ENCODE data around the gene GDF3. TPM values are rescaled to one million over a fixed set of nuclear protein-coding genes. Genes with fewer than 3 reads are reported as not detected.
"Not testable (repeated sequence)": the region's sequence is repeated elsewhere in the genome, so short reads cannot be mapped to it uniquely, and the experiment has no call there.

Gene GDF3
- polyA plus RNA-seq, 3 donors: not detected

DNA sequence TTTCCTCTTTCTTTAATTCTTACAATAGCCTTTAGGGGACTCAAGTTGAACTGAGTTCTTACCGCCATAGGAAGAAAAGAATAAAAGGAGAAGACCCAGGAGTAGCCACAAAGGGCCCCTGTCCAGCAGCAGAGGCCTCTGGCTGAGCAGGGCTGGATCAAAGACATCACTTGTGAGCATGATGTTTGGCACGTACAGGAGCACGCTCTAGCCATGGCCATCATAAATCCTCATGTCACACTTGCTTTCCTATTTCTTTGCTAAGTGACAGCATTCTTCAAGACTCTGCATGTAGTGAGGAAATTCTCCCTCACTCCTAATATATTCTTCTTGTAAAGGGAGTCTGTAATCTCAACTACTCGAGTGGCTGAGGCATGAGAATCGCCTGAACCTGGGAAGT lies 35.9 kb upstream of the GDF3 start:
- H3K4me3 ChIP-seq (replicated peaks in 1 of 3; ENCODE audit: low read depth in 2 of 3, low read length in 3 of 3): no peak overlapping the region
- H3K4me2 ChIP-seq (replicated peaks; ENCODE audit: extremely low read depth, low read length, poor library complexity, severe bottlenecking): no peak overlapping the region
- H3K9me3 ChIP-seq (replicated peaks in 1 of 2; ENCODE audit: control insufficient read depth in 1 of 2, insufficient read depth in 1 of 2, low read length in 2 of 2): no peaks in the 10 kb centered on the region
- H3K4me1 ChIP-seq (ENCODE audit: control insufficient read depth in 1 of 2, insufficient read depth in 2 of 2, low read length in 2 of 2): peaks cover 2 to 8% of the 10 kb centered on the region in 2 donors
- H3K36me3 Mint-ChIP-seq: peaks cover 2 to 45% of the 10 kb centered on the region in 2 donors
- H3K27me3 Mint-ChIP-seq (ENCODE audit: low read depth in 3 of 3): peaks cover 0 to 4% (median 0%) of the 10 kb centered on the region in 3 donors
- H3K79me2 ChIP-seq (ENCODE audit: insufficient read depth, low read length): no peaks in the 10 kb centered on the region
- no peak overlapping the region for H3K27ac Mint-ChIP-seq
- H3K4me3 Mint-ChIP-seq: no peak overlapping the region
- H3K27me3 ChIP-seq (ENCODE audit: control insufficient read depth in 2 of 2, insufficient read depth in 2 of 2, low read length in 2 of 2): no peaks in the 10 kb centered on the region
- no peaks in the 10 kb centered on the region for H3K36me3 ChIP-seq (replicated peaks in 1 of 2; ENCODE audit: control insufficient read depth in 1 of 2, insufficient read depth in 2 of 2, low read length in 2 of 2)
- DNase-seq: no peak
- H4K20me1 ChIP-seq (ENCODE audit: insufficient read depth, low read length): no peaks in the 10 kb centered on the region
- H3K27ac ChIP-seq (ENCODE audit: low read depth in 1 of 2, low read length in 2 of 2): no peak overlapping the region
- intact Hi-C loops (cut with micrococcal nuclease): no loop called here
- 20% methylated on average over 2 of the region's 5 CpGs for WGBS (ENCODE audit: insufficient coverage)
- TF ChIP-seq, protein P1, sequence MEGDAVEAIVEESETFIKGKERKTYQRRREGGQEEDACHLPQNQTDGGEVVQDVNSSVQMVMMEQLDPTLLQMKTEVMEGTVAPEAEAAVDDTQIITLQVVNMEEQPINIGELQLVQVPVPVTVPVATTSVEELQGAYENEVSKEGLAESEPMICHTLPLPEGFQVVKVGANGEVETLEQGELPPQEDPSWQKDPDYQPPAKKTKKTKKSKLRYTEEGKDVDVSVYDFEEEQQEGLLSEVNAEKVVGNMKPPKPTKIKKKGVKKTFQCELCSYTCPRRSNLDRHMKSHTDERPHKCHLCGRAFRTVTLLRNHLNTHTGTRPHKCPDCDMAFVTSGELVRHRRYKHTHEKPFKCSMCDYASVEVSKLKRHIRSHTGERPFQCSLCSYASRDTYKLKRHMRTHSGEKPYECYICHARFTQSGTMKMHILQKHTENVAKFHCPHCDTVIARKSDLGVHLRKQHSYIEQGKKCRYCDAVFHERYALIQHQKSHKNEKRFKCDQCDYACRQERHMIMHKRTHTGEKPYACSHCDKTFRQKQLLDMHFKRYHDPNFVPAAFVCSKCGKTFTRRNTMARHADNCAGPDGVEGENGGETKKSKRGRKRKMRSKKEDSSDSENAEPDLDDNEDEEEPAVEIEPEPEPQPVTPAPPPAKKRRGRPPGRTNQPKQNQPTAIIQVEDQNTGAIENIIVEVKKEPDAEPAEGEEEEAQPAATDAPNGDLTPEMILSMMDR (IDR thresholded peaks at IDR 0.05): no peak
- no peak overlapping the region for H3K9ac ChIP-seq (ENCODE audit: insufficient read depth, low read length, poor library complexity, severe bottlenecking)
- peaks cover 16% of the 10 kb centered on the region for H3K4me1 Mint-ChIP-seq
- H2AFZ ChIP-seq (ENCODE audit: insufficient read depth, low read depth, low read length, poor library complexity, severe bottlenecking): peak overlapping the region; percentile 53
- no peaks in the 10 kb centered on the region for H3K9me3 Mint-ChIP-seq

DNA sequence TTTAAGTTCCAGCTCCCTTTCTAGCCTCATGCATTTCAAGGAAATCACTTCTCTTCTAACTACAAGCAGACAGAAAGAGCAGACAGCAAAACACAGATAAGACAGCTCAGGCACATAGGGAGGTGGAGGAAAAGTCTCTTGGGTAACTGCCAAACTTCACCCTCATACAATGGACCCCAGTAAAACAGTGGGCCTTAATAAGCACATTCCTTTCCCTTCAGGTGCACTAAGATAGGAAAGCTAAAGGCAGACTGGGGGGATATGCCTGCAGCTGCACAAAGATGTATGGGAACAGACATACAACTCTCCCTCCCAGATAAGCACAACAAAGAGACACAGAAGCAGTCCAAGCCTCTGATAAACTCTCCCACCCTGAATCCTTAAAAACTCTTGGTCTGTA lies 35.4 kb upstream of the GDF3 start:
- Mint-ChIP-seq H3K4me1 (peaks cover 16% of the 10 kb centered on the region), H3K36me3 (peaks cover 2 to 44% of the 10 kb centered on the region in 2 donors)
- H3K9me3 ChIP-seq (replicated peaks in 1 of 2; ENCODE audit: control insufficient read depth in 1 of 2, insufficient read depth in 1 of 2, low read length in 2 of 2); H3K9ac ChIP-seq (ENCODE audit: insufficient read depth, low read length, poor library complexity, severe bottlenecking); H3K27me3 Mint-ChIP-seq (ENCODE audit: low read depth in 3 of 3); H3K27me3 ChIP-seq (ENCODE audit: control insufficient read depth in 2 of 2, insufficient read depth in 2 of 2, low read length in 2 of 2); DNase-seq; H2AFZ ChIP-seq (ENCODE audit: insufficient read depth, low read depth, low read length, poor library complexity, severe bottlenecking); H3K4me2 ChIP-seq (replicated peaks; ENCODE audit: extremely low read depth, low read length, poor library complexity, severe bottlenecking); H3K27ac Mint-ChIP-seq; intact Hi-C loops (cut with micrococcal nuclease); H3K36me3 ChIP-seq (replicated peaks in 1 of 2; ENCODE audit: control insufficient read depth in 1 of 2, insufficient read depth in 2 of 2, low read length in 2 of 2); H3K4me3 Mint-ChIP-seq; H3K9me3 Mint-ChIP-seq; H3K4me1 ChIP-seq (ENCODE audit: control insufficient read depth in 1 of 2, insufficient read depth in 2 of 2, low read length in 2 of 2); H4K20me1 ChIP-seq (ENCODE audit: insufficient read depth, low read length); H3K79me2 ChIP-seq (ENCODE audit: insufficient read depth, low read length); H3K27ac ChIP-seq (ENCODE audit: low read depth in 1 of 2, low read length in 2 of 2); H3K4me3 ChIP-seq (replicated peaks in 1 of 3; ENCODE audit: low read depth in 2 of 3, low read length in 3 of 3): not testable (repeated sequence)

All from CD14-positive monocyte (primary cell).